Gastrocnemius medialis (tissue), 4 donors: Measurements from ENCODE around the gene GNB2. TPM values are rescaled to one million over a fixed set of nuclear protein-coding genes. Genes with fewer than 3 reads are reported as not detected.
"Not testable (repeated sequence)": the region's sequence is repeated elsewhere in the genome, so short reads cannot be mapped to it uniquely, and the experiment has no call there.

ENCODE experiments used
- ATAC-seq, 2 donors: fragments of 150-250 bp; one replicate each; pipeline ENCODE4 v1.9.1; 2016
- DNase-seq, 2 donors: peaks; one replicate each; pipeline ENCODE4 v3.0.0-alpha.2; 2019
- H3K27ac ChIP-seq, 4 donors: fragments of 200-600 bp; sonication (generic); 1 replicate in 1 of 4; 2 replicates in 3 of 4; pipeline ENCODE4 v1.5.1; 2016 to 2018; ENCODE audit warnings: mild to moderate bottlenecking in 2 of 4, moderate library complexity in 1 of 4
- H3K27me3 ChIP-seq, 3 donors: fragments of 200-600 bp; sonication (generic) in 2 of 3; 1 replicate in 1 of 3; 2 replicates in 2 of 3; pipeline versions ENCODE4 v1.5.1 to v1.6.0; 2016 to 2019; ENCODE audit warnings: mild to moderate bottlenecking in 1 of 3, moderate library complexity in 1 of 3
- H3K36me3 ChIP-seq, 2 donors: fragments of 200-600 bp; sonication (generic) in 1 of 2; one replicate each; pipeline ENCODE4 v1.5.1; 2017 to 2018
- H3K4me1 ChIP-seq, 2 donors: fragments of 200-600 bp; sonication (generic) in 1 of 2; one replicate each; pipeline ENCODE4 v1.5.1; 2016 to 2017; ENCODE audit warnings: mild to moderate bottlenecking in 2 of 2
- H3K4me3 ChIP-seq, 4 donors: fragments of 200-600 bp; sonication (generic) in 3 of 4; 1 replicate in 1 of 4; 2 replicates in 3 of 4; pipeline ENCODE4 v1.5.1; 2016 to 2019; ENCODE audit warnings: mild to moderate bottlenecking in 2 of 4
- H3K9me3 ChIP-seq, 3 donors: fragments of 200-600 bp; sonication (generic) in 2 of 3; 1 replicate in 1 of 3; 2 replicates in 2 of 3; pipeline ENCODE4 v1.5.1; 2016 to 2019
- CTCF ChIP-seq, 5 experiments: fragments of 450-650 bp in 3 of 5; fragments of 200-600 bp in 2 of 5; sonication (generic) in 2 of 5; IDR thresholded peaks in 4 of 5; conservative IDR thresholded peaks in 1 of 5; 1 replicate in 4 of 5; 2 replicates in 1 of 5; pipeline ENCODE4 v1.5.1; 2016 to 2019; ENCODE audit warnings: antibody characterized with exemption in 5 of 5, mild to moderate bottlenecking in 3 of 5, moderate library complexity in 3 of 5
- POLR2A ChIP-seq, 2 donors: fragments of 450-650 bp; IDR thresholded peaks; one replicate each; pipeline ENCODE4 v1.6.1; 2017; ENCODE audit warnings: antibody characterized with exemption in 2 of 2, mild to moderate bottlenecking in 2 of 2, moderate library complexity in 2 of 2
- in situ Hi-C, 4 donors: fragments of 200-750 bp; cut with MboI; loops; one replicate each; pipeline versions ENCODE4 v1.15.0 to v1.8.0; 2017; ENCODE audit warnings: low sequenced_read_pairs in 4 of 4
- intact Hi-C: fragments of 100-400 bp; cut with DNase I; formaldehyde crosslinking; loops from one replicate; pipeline ENCODE4 v1.15.1; 2023; ENCODE audit warnings: low total_unique reads
- total RNA-seq, 4 donors: library from RNA; depleted of rRNA; stranded (reverse); fragments of >200 nt; gene quantifications; one replicate each; pipeline versions ENCODE4 v1.1.0 to v1.2.3, GENCODE V29; 2016

Gene GNB2
- total RNA-seq, 4 donors from 2014 or later: 108 to 163 (median 129) TPM

- Histone ChIP-seq H3K27ac (no peak overlapping the region), H3K9me3 (no peaks in the 10 kb centered on the region), H3K4me3 (no peak overlapping the region), H3K4me1 (no peaks in the 10 kb centered on the region), H3K27me3 (peaks cover 28 to 36% (median 34%) of the 10 kb centered on the region in 3 donors), H3K36me3 (no peaks in the 10 kb centered on the region)
- DNase-seq (no peak), ATAC-seq (no peak)
- in situ Hi-C loops (loop anchor here in 2 of 4 donors (25.0 kb wide), 2 partner anchors 140 to 260 kb away; partner anchors contain the start of genes SLC12A9 (in 1 of the 2), SPACDR (in 1 of the 2) and TRIP6 (in 1 of the 2)), intact Hi-C loops (no loop called here)
- TF ChIP-seq POLR2A (IDR thresholded peaks at IDR 0.05) (no peak), CTCF (IDR thresholded peaks at IDR 0.05 in 4 of 5, conservative IDR thresholded peaks at IDR 0.05 in 1 of 5) (no peak)
Measured at GRCh38 chr7:100722480-100723212, 49.1 kb downstream of the GNB2 start.

- no peak for TF ChIP-seq POLR2A (IDR thresholded peaks at IDR 0.05)
- no peak for TF ChIP-seq CTCF (IDR thresholded peaks at IDR 0.05 in 4 of 5, conservative IDR thresholded peaks at IDR 0.05 in 1 of 5)
- no peak overlapping the region for H3K27ac ChIP-seq
- no peak for DNase-seq
- no peak for ATAC-seq
- no peaks in the 10 kb centered on the region for H3K36me3 ChIP-seq
- peaks cover 28 to 36% (median 34%) of the 10 kb centered on the region in 3 donors for H3K27me3 ChIP-seq
- intact Hi-C loops: no loop called here
- H3K4me3 ChIP-seq: no peak overlapping the region
- in situ Hi-C loops: loop anchor here in 2 of 4 donors (25.0 kb wide), 2 partner anchors 138 to 262 kb away; partner anchors contain the start of genes SLC12A9 (in 1 of the 2), SPACDR (in 1 of the 2) and TRIP6 (in 1 of the 2)
- H3K4me1 ChIP-seq: no peaks in the 10 kb centered on the region
- no peaks in the 10 kb centered on the region for H3K9me3 ChIP-seq
Measured at GRCh38 chr7:100723732-100724275, 50.3 kb downstream of the GNB2 start.

GRCh38 chr7:100724364-100724763 is 50.8 kb downstream of the GNB2 start:
- H3K27me3 ChIP-seq: peaks cover 28 to 32% (median 31%) of the 10 kb centered on the region in 3 donors
- ATAC-seq, H3K4me3 ChIP-seq, DNase-seq, H3K4me1 ChIP-seq, H3K9me3 ChIP-seq, intact Hi-C loops, H3K27ac ChIP-seq, H3K36me3 ChIP-seq: not testable (repeated sequence)
- in situ Hi-C loops: loop anchor here in 2 of 4 donors (25.0 kb wide), 2 partner anchors 138 to 262 kb away; partner anchors contain the start of genes SLC12A9 (in 1 of the 2), SPACDR (in 1 of the 2) and TRIP6 (in 1 of the 2)

GRCh38 chr7:100726996-100727761 is 53.6 kb downstream of the GNB2 start:
- Histone ChIP-seq H3K36me3 (no peaks in the 10 kb centered on the region), H3K27me3 (peaks cover 0 to 7% (median 4%) of the 10 kb centered on the region in 3 donors), H3K4me1 (no peaks in the 10 kb centered on the region), H3K9me3 (no peaks in the 10 kb centered on the region), H3K4me3 (no peak overlapping the region), H3K27ac (no peak overlapping the region)
- ATAC-seq (no peak), DNase-seq (no peak)
- intact Hi-C loops (loop anchor here (5.0 kb wide), 1 partner anchor 260 kb away; no protein-coding TSS in a partner anchor), in situ Hi-C loops (no loop called here)
- TF ChIP-seq POLR2A (IDR thresholded peaks at IDR 0.05) (no peak), CTCF (IDR thresholded peaks at IDR 0.05 in 4 of 5, conservative IDR thresholded peaks at IDR 0.05 in 1 of 5) (no peak)
